DMS 273 (cell line): Measurements from ENCODE around the gene XPO6.

Experiments used
- DNase-seq: peaks from one replicate; lab custom pipeline; 2025; ENCODE audit not compliant: unreplicated experiment; lab: John Stamatoyannopoulos, UW

The XPO6 gene

DNA sequence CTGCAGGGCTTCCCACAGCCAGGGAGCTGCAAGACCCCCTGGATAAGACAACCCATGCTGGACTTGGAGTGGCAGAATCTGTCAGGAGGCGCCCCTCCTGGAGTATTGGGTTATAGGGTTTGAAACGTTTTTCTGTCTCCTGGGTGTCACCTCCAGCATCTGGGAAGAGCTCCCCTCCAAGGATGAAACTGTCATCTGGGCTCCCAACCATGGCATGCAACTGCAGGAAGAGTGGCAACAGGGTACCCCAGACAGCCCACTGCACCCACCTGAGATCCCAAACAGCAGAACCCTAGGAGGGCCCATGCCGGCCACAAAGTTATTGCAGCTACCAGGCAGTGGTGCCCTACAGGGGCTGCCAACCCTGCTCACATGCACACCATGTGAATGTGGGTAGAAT is 147.6 kb downstream of the XPO6 start:
- no peak for DNase-seq

DNA sequence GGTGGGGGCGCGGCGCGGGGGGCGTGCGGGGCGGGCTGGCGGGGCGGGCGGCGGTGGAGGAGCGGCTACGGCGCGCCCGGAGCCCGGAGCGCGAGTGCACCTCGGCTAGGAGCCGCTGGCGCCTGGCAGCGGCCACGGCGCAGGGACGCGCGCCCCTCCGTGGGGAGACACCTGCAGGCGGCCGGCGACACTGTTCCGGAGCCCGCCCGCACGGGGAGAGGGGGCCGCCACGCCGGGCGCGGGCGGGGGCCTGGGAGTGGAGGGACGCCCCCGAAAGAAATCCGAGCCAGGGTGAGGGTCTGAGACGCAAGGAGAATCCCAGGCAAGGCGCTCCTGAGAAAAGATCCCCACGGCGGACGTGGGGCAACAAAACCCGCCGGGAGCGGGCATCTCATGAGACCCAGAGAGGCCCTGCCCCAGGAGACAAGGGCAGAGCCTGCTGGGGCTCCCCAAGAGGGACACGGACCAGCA is 148.1 kb downstream of the XPO6 start, which contains the start of gene GSG1L:
Gene GSG1L (minus strand): TSS at position 124 of the 471 bp plus-strand sequence. CDS start 290 bp downstream, outside the sequence.
- peak; percentile 69 for DNase-seq

DNA sequence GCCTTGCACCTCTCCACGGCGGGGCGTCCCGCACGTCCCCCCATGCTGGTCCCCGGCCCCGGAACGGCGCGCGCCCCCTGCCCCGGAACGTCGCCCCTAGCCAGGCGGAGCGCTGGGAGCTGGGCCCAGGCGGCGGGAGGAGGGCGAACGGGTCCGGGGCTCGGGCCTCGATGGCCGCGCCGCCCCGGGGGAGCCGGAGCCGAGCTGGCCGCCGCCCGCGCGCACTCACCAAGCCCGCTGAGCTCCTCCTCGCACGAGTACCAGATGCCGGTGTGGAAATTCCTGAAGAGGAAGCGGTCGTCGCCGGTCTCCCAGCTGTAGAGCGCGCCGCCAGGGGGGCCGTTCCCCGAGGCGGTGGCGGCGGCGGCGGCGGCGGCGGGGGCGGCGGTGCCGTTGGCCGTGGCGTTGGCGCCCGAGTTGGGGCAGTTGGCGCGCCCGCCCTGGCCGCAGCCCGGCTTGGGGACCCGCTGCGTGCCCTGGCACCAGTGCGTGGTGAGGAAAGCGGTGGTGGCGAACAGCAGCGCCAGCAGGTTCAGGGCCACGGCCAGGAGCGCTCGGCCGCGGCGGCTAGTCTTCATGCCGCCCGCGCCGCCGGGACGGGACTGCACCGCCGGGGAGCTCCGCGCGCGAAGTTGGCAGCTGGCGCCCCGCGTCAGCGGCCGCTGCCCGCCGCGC is 148.8 kb downstream of the XPO6 start:
- peak; percentile 69 for DNase-seq

DNA sequence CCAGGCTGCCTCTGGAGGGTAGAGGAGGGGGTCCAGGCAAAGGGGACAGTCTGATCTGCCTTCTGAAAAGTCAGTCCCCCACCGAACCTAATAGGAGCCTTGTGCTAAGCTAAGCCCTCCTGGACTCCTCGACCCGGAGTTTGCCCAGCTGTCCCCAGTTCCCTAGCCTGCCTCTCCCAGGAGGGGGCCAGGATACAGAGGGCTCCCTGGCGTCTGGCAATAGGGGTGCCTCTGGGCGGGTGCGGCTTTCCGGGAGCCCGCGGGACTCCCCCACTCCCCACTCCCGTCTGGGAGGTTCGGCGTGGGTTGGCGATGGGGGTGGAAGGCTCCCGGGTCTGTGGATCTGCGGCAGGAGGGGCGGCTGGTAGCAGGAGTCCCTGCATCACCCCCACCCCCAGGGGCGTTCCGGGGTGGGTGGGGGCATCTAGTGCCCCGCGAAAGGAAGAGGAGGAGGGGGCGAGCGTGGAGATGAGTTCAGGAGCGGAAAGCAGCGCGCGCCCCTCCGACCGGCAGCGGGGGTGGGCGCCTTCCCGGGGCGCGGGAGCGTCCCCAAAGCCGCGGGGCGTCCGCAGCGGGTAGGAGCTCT is 149.4 kb downstream of the XPO6 start:
- DNase-seq, result peak; percentile 37

DNA sequence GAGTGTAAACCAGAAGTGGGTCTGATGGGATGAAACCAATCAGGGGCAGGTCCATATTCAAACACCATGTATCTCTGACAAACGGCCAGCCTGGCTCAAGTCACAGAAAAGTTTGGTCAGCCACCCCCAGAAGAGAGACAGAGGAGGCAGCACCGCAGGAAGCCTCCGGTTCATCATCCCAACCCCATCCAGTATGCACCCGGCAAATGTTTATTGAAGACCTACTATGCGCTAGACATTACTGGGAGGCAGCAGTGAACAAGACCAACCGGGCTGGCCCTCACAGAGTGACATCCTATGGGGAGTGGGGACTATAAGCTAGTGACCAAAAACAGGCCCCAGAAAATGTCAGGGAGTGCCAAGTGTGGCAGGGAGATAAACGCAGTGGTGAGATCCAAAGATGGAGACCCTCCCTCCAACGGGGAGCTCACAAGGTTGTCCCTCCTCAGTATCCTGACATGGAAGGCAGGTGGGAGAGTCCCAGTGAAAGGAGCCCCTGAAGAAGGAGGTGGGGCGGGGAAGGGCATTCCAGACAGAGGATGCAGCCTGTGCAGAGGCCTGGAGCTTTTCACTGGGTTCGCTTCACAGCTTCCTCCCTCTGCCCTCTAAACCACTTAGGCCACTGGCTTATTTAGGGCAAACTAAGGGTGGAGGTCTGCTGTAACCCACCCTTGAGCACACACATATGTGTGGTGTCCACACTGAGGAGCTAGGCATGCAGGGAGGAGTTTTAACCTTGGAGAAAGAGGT is 150.2 kb downstream of the XPO6 start:
- no peak for DNase-seq

DNA sequence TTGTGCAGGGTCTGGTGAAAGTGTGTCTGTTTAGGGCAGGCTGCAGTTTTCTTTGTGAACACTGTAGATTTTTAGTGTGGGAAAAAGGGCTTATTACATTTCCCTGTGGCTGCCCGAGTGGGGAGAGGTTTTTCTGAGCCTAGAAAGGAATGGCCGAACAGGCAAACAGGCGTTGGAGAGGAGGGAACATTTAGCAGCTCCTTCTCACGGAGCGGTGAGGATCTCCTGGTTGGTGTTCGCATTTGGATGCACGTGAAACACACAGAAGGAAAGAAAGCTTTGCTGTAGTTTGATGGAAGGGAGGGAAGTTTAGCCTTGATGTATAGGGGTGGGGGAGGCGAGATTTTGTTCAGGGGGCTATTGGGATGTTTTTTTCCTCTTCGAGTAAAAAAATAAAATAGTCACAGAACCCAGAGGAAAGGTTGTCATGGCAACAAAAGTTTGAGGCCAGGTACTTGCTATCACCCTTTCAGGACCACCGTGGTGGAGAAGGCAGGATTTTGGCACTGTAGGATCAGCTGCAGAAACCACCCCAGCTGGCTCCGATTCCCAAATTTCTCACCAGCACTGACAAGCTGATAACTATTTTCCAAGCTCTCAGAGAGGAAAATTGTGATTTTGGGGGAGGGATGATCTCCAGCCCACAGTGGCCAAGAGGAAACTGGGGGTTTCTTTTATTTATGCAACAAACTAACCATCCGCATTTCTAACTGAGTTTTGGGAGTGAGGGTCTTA is 151.8 kb downstream of the XPO6 start:
- DNase-seq, result no peak

DNA sequence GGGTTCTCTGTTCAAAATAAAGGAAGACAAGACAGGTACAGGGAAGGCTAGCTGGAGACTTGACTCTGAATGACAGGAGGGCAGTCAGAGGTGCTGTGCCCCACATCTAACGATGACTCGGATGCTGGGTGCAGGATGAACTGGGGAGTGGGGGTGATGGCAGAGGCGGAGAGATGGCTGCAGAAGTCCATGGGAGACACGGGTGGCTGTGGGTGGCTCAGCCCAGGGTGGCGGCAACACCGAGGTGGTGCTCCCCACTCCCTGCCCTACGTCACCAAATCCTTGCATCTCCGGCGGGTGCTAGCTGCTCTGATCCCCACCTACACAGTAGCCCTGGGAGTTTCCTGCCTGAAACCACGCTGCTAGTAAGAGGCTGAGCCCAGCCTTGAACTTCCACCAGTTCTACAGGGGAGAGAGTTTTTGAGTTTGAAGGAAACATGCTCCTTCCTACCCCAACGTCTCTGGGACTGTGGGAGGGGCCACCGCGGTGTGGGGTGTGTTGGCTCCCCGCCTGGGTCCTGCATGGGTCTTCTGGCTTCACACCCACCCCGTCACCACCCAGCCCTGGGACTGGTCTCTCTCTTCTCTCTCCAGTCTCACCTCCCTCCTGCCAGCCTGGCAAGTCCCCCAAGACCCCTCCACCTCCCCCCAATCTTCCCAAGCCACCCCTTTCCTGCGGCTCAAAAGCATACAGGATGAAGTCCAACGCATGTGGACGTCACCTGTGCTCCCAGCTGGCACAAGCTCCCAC is 152.8 kb downstream of the XPO6 start:
- DNase-seq, result no peak

DNA sequence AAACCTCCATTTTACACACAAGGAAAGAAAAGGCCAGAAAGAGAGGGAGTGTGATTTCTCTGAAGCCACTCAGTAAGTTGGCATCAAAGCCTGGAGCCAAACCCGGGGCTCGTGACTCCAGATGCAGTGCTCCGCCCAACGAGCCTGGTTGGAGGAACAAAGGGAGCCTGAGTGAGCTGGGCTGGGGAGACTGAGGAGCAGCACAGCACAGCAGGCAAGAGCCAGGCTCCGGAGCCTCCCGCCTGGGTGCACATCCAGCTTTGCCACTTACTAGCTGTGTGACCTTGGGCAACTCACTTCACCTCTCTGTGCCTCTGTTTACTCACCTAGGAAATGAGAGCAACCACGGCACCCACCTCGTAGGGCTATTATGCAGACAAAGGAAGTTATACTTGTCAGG is 153.8 kb downstream of the XPO6 start:
- no peak for DNase-seq

DNA sequence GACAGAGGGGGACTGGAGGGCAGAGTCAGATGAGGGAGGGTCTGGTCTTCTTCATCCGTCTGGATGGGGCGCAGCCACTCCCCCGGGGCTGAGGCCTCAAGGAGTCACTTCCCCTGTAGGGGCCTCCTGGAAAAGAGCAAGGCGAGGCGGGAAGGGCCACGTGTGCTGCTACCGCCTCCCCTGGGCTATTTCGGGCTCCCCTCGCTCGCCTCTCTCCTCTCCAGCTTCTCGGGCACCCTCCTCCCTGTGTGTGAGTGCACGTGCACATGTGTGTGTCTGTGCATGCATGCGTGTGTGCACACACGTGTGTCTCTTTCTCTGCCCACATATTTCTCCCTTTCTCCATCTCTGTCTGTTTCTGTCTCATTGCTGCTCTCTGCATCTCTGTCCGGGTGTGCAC is 158.3 kb downstream of the XPO6 start:
- no peak for DNase-seq

DNA sequence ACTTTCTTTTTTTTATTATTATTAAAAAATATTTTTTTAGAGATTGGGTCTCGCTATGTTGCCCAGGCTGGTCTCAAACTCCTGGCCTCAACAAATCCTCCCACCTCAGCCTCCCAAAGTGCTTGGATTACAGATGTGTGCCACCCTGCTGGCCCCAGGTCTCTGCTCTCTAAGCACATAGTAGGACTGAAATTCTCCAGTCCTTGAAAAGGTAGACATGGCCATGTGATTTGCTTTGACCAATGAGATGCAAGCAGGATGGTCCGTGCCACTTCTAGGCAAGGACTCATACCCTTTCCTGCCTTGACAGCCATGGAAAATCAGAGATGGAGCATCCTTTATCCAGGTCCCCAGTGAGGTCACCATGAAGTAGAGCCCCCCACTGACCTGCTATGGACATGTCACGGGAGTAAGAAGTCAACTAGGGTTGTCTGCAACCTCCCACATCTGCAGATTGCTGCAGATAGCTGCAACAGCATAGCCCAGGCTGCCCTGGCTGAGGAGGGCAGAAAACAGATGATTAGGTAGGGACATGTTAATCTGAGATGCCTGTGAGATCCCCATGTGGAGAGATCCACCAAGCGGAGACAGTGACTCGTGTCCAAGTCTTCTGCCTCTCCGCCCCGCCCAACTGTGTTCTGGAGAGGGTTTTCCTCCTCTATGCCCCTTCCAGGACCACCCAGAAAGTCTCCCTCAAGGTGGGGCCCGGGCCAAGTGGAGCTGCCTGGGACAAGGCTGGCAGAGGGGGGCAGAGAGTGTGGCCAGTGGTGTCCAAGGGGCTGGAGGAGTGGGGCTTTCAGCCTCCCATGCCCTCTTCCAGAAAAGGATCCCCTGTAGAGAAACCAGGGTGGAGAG is 159.3 kb downstream of the XPO6 start:
- DNase-seq, result no peak

DNA sequence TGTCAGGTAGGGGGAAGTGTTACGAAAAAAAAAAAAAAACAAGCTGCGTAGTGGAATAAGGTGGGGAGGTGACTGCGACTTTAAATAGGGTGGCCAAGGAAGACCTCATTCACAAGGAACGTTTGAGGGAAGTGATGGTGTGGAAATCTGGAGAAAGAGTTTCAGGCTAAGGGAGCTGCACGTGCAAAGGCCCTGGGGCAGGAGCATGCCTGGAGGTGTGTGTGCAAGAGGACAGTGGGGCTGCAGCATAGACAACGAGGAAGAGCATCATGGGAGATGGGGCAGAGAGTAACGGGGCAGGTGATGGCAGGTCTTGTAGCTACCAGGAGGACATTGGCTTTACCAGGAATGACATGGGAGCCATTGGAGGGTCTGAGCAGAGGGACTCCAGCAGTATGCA is 160.3 kb downstream of the XPO6 start:
- DNase-seq, result no peak
